ENCODE results near the gene N4BP2. TPM values are rescaled to one million over a fixed set of nuclear protein-coding genes. Genes with fewer than 3 reads are reported as not detected.
A peak's percentile ranks its signal among the peaks of the same experiment; 100 is the strongest.

The N4BP2 gene
- total and polyA plus RNA-seq, 4 experiments from 2014 or later = 14.5 to 16.7 (median 14.9) TPM

DNA sequence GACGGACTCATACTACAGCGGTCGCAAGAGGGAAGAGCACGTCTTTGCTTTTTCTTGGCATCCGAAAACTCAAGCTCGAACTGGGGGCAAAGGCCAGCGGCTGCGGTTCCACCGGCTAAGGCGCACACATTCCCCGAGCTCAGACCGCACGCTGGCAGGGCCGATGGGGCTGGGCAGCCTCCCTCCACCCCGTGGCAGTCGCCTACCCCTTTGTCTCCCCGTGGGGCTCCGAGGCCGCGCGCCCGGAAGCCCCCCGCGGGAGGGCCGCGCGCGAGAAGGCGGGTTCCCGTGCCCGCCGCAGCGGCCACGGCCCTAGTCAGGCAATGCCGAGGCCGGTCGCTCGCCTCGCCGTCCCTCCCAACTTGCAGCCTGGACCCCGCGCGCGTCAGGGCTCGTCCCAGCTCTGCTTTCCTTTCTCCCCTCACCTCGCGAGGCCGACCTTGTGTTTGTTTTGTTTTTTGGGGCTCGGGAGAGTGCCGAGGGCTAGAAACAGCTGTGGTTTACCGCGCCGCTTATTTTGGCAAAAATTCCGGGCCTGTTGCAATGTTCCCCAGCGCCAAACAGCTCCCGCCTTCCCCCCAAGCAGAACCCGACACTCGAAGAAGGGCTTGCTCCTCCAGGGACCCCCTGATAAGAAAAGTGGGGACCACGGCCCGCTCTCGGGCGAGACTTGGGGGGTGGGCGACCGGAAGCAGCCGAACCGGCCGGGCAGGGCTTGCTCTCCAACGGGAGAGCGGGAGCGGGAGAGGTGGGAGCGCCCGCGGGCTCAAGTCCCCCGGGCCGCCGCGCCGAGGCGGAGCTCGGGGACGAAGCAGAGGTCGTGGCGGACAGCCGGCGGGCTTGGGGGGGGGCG is 561 bp upstream of the N4BP2 start:
- Histone ChIP-seq H3K4me3 (ENCODE audit: low read length in 2 of 2) (peak overlapping the region; percentile 64 to 82), H3K27me3 (ENCODE audit: insufficient read depth, low read length) (no peaks in the 10 kb centered on the region), H3K4me1 (ENCODE audit: insufficient read depth, low read length) (peaks cover 36% of the 10 kb centered on the region), H3K36me3 (ENCODE audit: insufficient read depth, low read length) (no peaks in the 10 kb centered on the region), H3K27ac (ENCODE audit: low read depth, low read length) (peak overlapping the region; percentile 75), H3K9me3 (ENCODE audit: control insufficient read depth in 1 of 2, low read length in 2 of 2) (no peaks in the 10 kb centered on the region)
- Mint-ChIP-seq H3K4me3 (peak overlapping the region; percentile 85 to 99 (median 92)), H3K27ac (peak overlapping the region; percentile 92 to 99 (median 96)), H3K27me3 (no peaks in the 10 kb centered on the region), H3K9me3 (no peaks in the 10 kb centered on the region), H3K4me1 (peaks cover 18 to 48% (median 32%) of the 10 kb centered on the region in 4 donors), H3K36me3 (peaks cover 6 to 15% of the 10 kb centered on the region in 2 donors)
- POLR2A ChIA-PET (ENCODE audit: partially characterized antibody) = interaction anchor here (0.7 to 3.7 kb wide), 25 partner anchors 9 to 1012 kb away, joined by 3 to 52 read pairs (median 5); partner anchors contain the start of genes PDS5A, RHOH, SMIM14 and UBE2K
- CTCF ChIA-PET (ENCODE audit: partially characterized antibody) = interaction anchor here (0.7 to 5.4 kb wide), 24 partner anchors 8 to 587 kb away, joined by 3 to 60 read pairs (median 4); partner anchors contain the start of gene RHOH
- intact Hi-C loops (cut with micrococcal nuclease) = loop anchor here (1.0 to 5.0 kb wide), 11 partner anchors 66 to 841 kb away; partner anchors contain the start of genes LIAS, PDS5A, RPL9 and UBE2K
- peak in 4 of 5 donors; percentile 38 to 63 (median 52) for DNase-seq

DNA sequence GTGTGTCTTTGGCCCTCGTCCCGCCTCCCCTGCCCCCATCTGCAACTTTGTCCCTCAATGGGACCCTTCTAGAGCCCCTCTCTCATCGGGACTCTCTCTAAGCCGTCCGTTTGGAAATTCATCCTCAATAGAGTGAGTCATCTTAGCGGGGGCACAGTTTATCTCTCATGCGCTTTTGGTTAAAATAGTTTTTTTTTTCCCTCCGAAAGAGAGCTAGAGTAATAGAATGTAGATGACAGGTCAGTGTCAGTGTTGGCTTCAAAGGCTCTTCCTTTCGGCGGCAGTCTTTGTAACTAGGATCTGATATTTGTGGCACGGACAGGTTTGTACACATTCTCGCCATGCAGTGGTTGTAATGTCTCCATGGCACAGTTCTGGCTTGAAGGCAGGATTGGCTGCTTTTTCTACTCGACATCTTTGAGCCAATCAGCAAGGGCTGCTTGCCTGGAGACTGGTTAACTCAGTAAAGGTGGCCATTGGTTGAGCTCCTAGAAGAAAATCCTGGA is 989 bp downstream of the N4BP2 start:
- H3K9me3 Mint-ChIP-seq = no peaks in the 10 kb centered on the region
- DNase-seq = peak; percentile 75 to 83 (median 79)
- Histone ChIP-seq H3K36me3 (ENCODE audit: insufficient read depth, low read length) (no peaks in the 10 kb centered on the region), H3K9me3 (ENCODE audit: control insufficient read depth in 1 of 2, low read length in 2 of 2) (no peaks in the 10 kb centered on the region), H3K27me3 (ENCODE audit: insufficient read depth, low read length) (no peaks in the 10 kb centered on the region), H3K27ac (ENCODE audit: low read depth, low read length) (peak overlapping the region; percentile 75), H3K4me1 (ENCODE audit: insufficient read depth, low read length) (peaks cover 36% of the 10 kb centered on the region), H3K4me3 (ENCODE audit: low read length in 2 of 2) (peak overlapping the region; percentile 82 to 100)
- H3K27ac Mint-ChIP-seq = peak overlapping the region; percentile 93 to 98 (median 96)
- ChIA-PET POLR2A (ENCODE audit: partially characterized antibody) (interaction anchor here (0.7 to 3.7 kb wide), 13 partner anchors 11 to 598 kb away, joined by 3 to 52 read pairs (median 3); partner anchors contain the start of genes LIAS, RHOH, SMIM14 and UBE2K), CTCF (ENCODE audit: partially characterized antibody) (interaction anchor here (0.5 to 5.4 kb wide), 15 partner anchors 29 to 839 kb away, joined by 3 to 60 read pairs (median 4); no protein-coding TSS in a partner anchor)
- peak overlapping the region; percentile 93 to 98 (median 96) for H3K4me3 Mint-ChIP-seq
- intact Hi-C loops (cut with micrococcal nuclease) = loop anchor here (1.0 to 5.0 kb wide), 9 partner anchors 65 to 839 kb away; partner anchors contain the start of genes LIAS, RPL9, UBE2K and UGDH
- H3K4me1 Mint-ChIP-seq = peaks cover 18 to 52% (median 37%) of the 10 kb centered on the region in 4 donors
- H3K36me3 Mint-ChIP-seq = peaks cover 12 to 20% of the 10 kb centered on the region in 2 donors
- H3K27me3 Mint-ChIP-seq = no peaks in the 10 kb centered on the region

DNA sequence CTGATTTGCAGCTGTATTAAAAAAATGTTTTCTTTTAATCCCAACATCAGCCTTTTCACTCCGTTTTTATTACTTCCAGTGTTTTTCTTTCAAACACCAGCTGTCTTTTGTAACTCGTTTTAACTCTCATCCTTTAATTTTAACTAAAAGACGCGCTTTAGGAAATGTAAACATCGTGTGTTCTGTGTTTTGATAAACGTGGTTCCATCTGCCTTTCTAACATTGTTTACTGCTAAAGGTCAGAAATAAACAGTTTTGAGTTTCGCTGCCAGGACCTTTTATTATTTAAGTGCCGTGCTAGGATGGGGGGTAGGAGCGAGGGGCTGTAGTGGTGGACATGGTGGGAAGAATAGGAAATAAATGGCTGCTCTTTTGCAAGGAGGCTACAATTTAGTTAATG is 1.5 kb downstream of the N4BP2 start:
- H3K27ac ChIP-seq (ENCODE audit: low read depth, low read length) = peak overlapping the region; percentile 75
- no peak for DNase-seq
- no peaks in the 10 kb centered on the region for H3K9me3 ChIP-seq (ENCODE audit: control insufficient read depth in 1 of 2, low read length in 2 of 2)
- no peaks in the 10 kb centered on the region for H3K27me3 ChIP-seq (ENCODE audit: insufficient read depth, low read length)
- intact Hi-C loops (cut with micrococcal nuclease) = loop anchor here (5.0 kb wide), 5 partner anchors 64 to 601 kb away; partner anchors contain the start of genes LIAS, RPL9 and UGDH
- Mint-ChIP-seq H3K4me3 (peak overlapping the region; percentile 93 to 98 (median 96)), H3K27ac (peak overlapping the region; percentile 29 to 98 (median 96)), H3K9me3 (no peaks in the 10 kb centered on the region), H3K36me3 (peaks cover 15 to 24% of the 10 kb centered on the region in 2 donors), H3K4me1 (peaks cover 19 to 48% (median 38%) of the 10 kb centered on the region in 4 donors), H3K27me3 (no peaks in the 10 kb centered on the region)
- H3K4me3 ChIP-seq (ENCODE audit: low read length in 2 of 2) = peak overlapping the region; percentile 82 to 100
- ChIA-PET CTCF (ENCODE audit: partially characterized antibody) (interaction anchor here (0.5 to 5.4 kb wide), 17 partner anchors 29 to 839 kb away, joined by 3 to 60 read pairs (median 4); no protein-coding TSS in a partner anchor), POLR2A (ENCODE audit: partially characterized antibody) (interaction anchor here (0.7 to 3.7 kb wide), 13 partner anchors 11 to 599 kb away, joined by 3 to 52 read pairs (median 3); partner anchors contain the start of genes LIAS, RHOH, SMIM14 and UBE2K)
- H3K36me3 ChIP-seq (ENCODE audit: insufficient read depth, low read length) = no peaks in the 10 kb centered on the region
- peaks cover 36% of the 10 kb centered on the region for H3K4me1 ChIP-seq (ENCODE audit: insufficient read depth, low read length)

DNA sequence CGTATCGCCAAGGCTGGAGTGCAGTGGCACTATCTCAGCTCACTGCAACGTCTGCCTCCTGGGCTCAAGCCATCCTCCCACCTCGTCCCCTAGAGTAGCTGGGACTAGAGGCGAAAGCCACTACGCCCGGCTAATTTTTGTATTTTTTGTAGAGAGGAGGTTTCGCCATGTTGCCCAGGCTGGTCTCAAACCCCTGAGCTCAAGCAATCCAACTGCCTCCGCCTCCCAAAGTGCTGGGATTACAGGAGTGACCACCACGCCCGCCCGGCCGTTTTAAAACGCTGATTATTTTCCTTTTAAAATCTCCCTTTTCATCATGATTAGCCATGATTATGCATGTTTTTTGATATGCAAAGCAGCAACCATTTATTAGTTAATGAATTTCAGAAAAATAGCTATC is 2.2 kb downstream of the N4BP2 start:
- Mint-ChIP-seq H3K27ac (peak overlapping the region in 3 of 7 donors; percentile 37 to 62 (median 38)), H3K4me1 (peaks cover 19 to 48% (median 38%) of the 10 kb centered on the region in 4 donors), H3K9me3 (no peaks in the 10 kb centered on the region), H3K36me3 (peaks cover 15 to 26% of the 10 kb centered on the region in 2 donors), H3K4me3 (peak overlapping the region; percentile 17 to 80 (median 68)), H3K27me3 (no peaks in the 10 kb centered on the region)
- DNase-seq = no peak
- Histone ChIP-seq H3K36me3 (ENCODE audit: insufficient read depth, low read length) (no peaks in the 10 kb centered on the region), H3K9me3 (ENCODE audit: control insufficient read depth in 1 of 2, low read length in 2 of 2) (no peaks in the 10 kb centered on the region), H3K4me1 (ENCODE audit: insufficient read depth, low read length) (peaks cover 36% of the 10 kb centered on the region), H3K4me3 (ENCODE audit: low read length in 2 of 2) (no peak overlapping the region), H3K27me3 (ENCODE audit: insufficient read depth, low read length) (no peaks in the 10 kb centered on the region), H3K27ac (ENCODE audit: low read depth, low read length) (no peak overlapping the region)
- CTCF ChIA-PET (ENCODE audit: partially characterized antibody) = interaction anchor here (0.6 to 5.4 kb wide), 9 partner anchors 60 to 267 kb away, joined by 3 to 60 read pairs (median 4); no protein-coding TSS in a partner anchor
- POLR2A ChIA-PET (ENCODE audit: partially characterized antibody) = interaction anchor here (0.7 to 1.5 kb wide), 4 partner anchors 14 to 595 kb away, joined by 3 to 4 read pairs (median 3); no protein-coding TSS in a partner anchor
- intact Hi-C loops (cut with micrococcal nuclease) = loop anchor here (5.0 kb wide), 5 partner anchors 63 to 602 kb away; partner anchors contain the start of genes LIAS, RPL9 and UGDH

DNA sequence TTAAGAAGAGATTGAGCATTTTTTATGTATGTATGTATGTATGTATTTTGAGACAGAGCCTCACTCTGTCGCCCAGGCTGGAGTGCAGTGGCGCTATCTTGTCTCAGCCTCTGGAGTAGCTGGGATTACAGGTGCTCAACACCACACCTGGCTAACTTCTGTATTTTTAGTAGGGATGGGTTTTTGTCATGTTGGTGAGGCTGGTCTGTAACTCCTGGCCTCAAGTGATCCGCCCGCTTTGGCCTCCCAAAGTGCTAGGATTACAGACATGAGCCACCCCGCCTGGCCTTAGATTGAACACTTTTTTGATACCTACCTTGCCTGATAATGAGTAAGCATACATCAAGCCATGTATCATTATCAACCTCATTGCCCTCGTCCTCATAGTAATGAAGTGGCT is 2.7 kb downstream of the N4BP2 start:
- intact Hi-C loops (cut with micrococcal nuclease) = loop anchor here (5.0 kb wide), 5 partner anchors 63 to 602 kb away; partner anchors contain the start of genes LIAS, RPL9 and UGDH
- CTCF ChIA-PET (ENCODE audit: partially characterized antibody) = interaction anchor here (0.6 to 5.4 kb wide), 9 partner anchors 9 to 267 kb away, joined by 3 to 60 read pairs (median 4); no protein-coding TSS in a partner anchor
- Histone ChIP-seq H3K4me3 (ENCODE audit: low read length in 2 of 2) (no peak overlapping the region), H3K9me3 (ENCODE audit: control insufficient read depth in 1 of 2, low read length in 2 of 2) (no peaks in the 10 kb centered on the region), H3K4me1 (ENCODE audit: insufficient read depth, low read length) (peaks cover 32% of the 10 kb centered on the region), H3K27ac (ENCODE audit: low read depth, low read length) (no peak overlapping the region), H3K27me3 (ENCODE audit: insufficient read depth, low read length) (no peaks in the 10 kb centered on the region), H3K36me3 (ENCODE audit: insufficient read depth, low read length) (no peaks in the 10 kb centered on the region)
- H3K27ac Mint-ChIP-seq = peak overlapping the region in 4 of 7 donors; percentile 3 to 62 (median 38)
- H3K4me3 Mint-ChIP-seq = peak overlapping the region in 7 of 8 donors; percentile 29 to 80 (median 70)
- H3K4me1 Mint-ChIP-seq = peaks cover 19 to 50% (median 39%) of the 10 kb centered on the region in 4 donors
- DNase-seq = no peak
- H3K9me3 Mint-ChIP-seq = no peaks in the 10 kb centered on the region
- POLR2A ChIA-PET (ENCODE audit: partially characterized antibody) = interaction anchor here (0.7 to 1.2 kb wide), 2 partner anchors 248 to 250 kb away, joined by 3 read pairs; no protein-coding TSS in a partner anchor
- peaks cover 15 to 26% of the 10 kb centered on the region in 2 donors for H3K36me3 Mint-ChIP-seq
- no peaks in the 10 kb centered on the region for H3K27me3 Mint-ChIP-seq

DNA sequence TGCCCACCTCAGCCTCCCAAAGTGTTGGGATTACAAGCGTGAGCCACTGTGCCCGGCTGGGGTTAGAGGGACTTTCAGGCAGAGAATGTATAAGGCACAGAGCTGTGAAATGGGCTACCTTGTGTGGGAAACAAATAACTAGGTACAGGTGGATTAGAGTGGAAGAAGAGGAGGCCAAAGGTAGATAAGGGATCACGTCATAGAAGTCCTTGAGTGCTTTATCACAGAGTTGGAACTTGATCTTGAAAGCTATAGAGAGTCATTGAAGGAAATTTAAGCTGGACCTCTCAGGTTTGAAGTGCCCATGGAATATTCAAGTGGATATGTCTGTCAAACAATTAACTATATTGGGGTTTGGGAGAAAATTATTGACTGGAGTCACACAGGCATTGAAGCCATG is 8.4 kb downstream of the N4BP2 start:
- Histone ChIP-seq H3K27ac (ENCODE audit: low read depth, low read length) (no peak overlapping the region), H3K27me3 (ENCODE audit: insufficient read depth, low read length) (no peaks in the 10 kb centered on the region), H3K9me3 (ENCODE audit: control insufficient read depth in 1 of 2, low read length in 2 of 2) (no peaks in the 10 kb centered on the region), H3K36me3 (ENCODE audit: insufficient read depth, low read length) (no peaks in the 10 kb centered on the region), H3K4me3 (ENCODE audit: low read length in 2 of 2) (no peak overlapping the region), H3K4me1 (ENCODE audit: insufficient read depth, low read length) (peaks cover 26% of the 10 kb centered on the region)
- ChIA-PET POLR2A (ENCODE audit: partially characterized antibody) (interaction anchor here (2.1 kb wide), 1 partner anchor 9 kb away, joined by 5 read pairs; the partner anchor contains the start of gene N4BP2), CTCF (ENCODE audit: partially characterized antibody) (interaction anchor here (1.4 kb wide), 1 partner anchor 9 kb away, joined by 3 read pairs; the partner anchor contains the start of gene N4BP2)
- Mint-ChIP-seq H3K9me3 (no peaks in the 10 kb centered on the region), H3K27me3 (no peaks in the 10 kb centered on the region), H3K27ac (peak overlapping the region in 6 of 7 donors; percentile 28 to 71 (median 50)), H3K4me3 (peak overlapping the region; percentile 3 to 86 (median 36)), H3K36me3 (peaks cover 21 to 24% of the 10 kb centered on the region in 2 donors), H3K4me1 (peaks cover 27 to 50% (median 39%) of the 10 kb centered on the region in 4 donors)
- DNase-seq = no peak
- intact Hi-C loops (cut with micrococcal nuclease) = no loop called here

Data from CD4-positive, alpha-beta memory T cell (primary cell).